CD4-positive, alpha-beta T cell treated with Interleukin-4 for 1 hour (primary cell): ENCODE results near the gene USP53.
"Not testable (repeated sequence)": the region's sequence is repeated elsewhere in the genome, so short reads cannot be mapped to it uniquely, and the experiment has no call there.

Source experiments
- DNase-seq, 2 donors: peaks; one replicate each; pipeline ENCODE4 v3.0.0-alpha.2; 2020 to 2022

USP53 gene

GRCh38 chr4:119212234-119212963 lies at the start of gene USP53:
Gene USP53 (plus strand): TSS chr4:119212713. CDS start chr4:119239760, 27,047 bp downstream.
- peak; percentile 98 for DNase-seq

- no peak for DNase-seq
These were observed 46.7 kb upstream of the USP53 start for GRCh38 chr4:119165767-119166166.

- DNase-seq, result no peak
These were observed 42.3 kb upstream of the USP53 start for GRCh38 chr4:119170195-119170594.

GRCh38 chr4:119172223-119172622 lies 40.3 kb upstream of the USP53 start:
- no peak for DNase-seq

GRCh38 chr4:119173729-119174361 lies 38.7 kb upstream of the USP53 start:
- not testable (repeated sequence) for DNase-seq

GRCh38 chr4:119179011-119179410 lies 33.5 kb upstream of the USP53 start:
- DNase-seq, result no peak

- DNase-seq, result no peak
These were observed 28.4 kb upstream of the USP53 start for GRCh38 chr4:119184128-119184527.

- DNase-seq, result no peak
These were observed 22.9 kb upstream of the USP53 start for GRCh38 chr4:119189638-119190037.

GRCh38 chr4:119190354-119190753 lies 22.2 kb upstream of the USP53 start:
- no peak for DNase-seq

GRCh38 chr4:119191505-119191904 lies 21.0 kb upstream of the USP53 start:
- DNase-seq, result no peak

- no peak for DNase-seq
These were observed 14.7 kb upstream of the USP53 start for GRCh38 chr4:119197772-119198212.

GRCh38 chr4:119204916-119205315 lies 7.6 kb upstream of the USP53 start:
- no peak for DNase-seq

GRCh38 chr4:119205690-119206089 lies 6.8 kb upstream of the USP53 start:
- no peak for DNase-seq

GRCh38 chr4:119206178-119206577 lies 6.3 kb upstream of the USP53 start:
- no peak for DNase-seq

GRCh38 chr4:119207051-119207450 lies 5.5 kb upstream of the USP53 start:
- no peak for DNase-seq

GRCh38 chr4:119209077-119209476 lies 3.4 kb upstream of the USP53 start:
- peak in 1 of 2 donors; percentile 14 for DNase-seq

- DNase-seq, result no peak
These were observed 2.9 kb upstream of the USP53 start for GRCh38 chr4:119209586-119209985.

GRCh38 chr4:119210775-119211174 lies 1.7 kb upstream of the USP53 start:
- no peak for DNase-seq

GRCh38 chr4:119211867-119212233 lies 663 bp upstream of the USP53 start:
- DNase-seq, result no peak

- DNase-seq, result peak; percentile 59 to 60
These were observed 572 bp downstream of the USP53 start for GRCh38 chr4:119212964-119213606.

- DNase-seq, result no peak
These were observed 5.6 kb downstream of the USP53 start for GRCh38 chr4:119218093-119218492.

- no peak for DNase-seq
These were observed 8.9 kb downstream of the USP53 start for GRCh38 chr4:119221412-119221811.

GRCh38 chr4:119227690-119228089 lies 15.2 kb downstream of the USP53 start:
- DNase-seq, result no peak

- no peak for DNase-seq
These were observed 15.9 kb downstream of the USP53 start for GRCh38 chr4:119228406-119228805.
